Suppressor macrophage (primary cell): ENCODE data around the gene NMNAT2.

Experiments used
- DNase-seq, 4 experiments: peaks; one replicate each; pipeline ENCODE4 v3.0.0-alpha.2; 2020 to 2022

NMNAT2 gene

GRCh38 chr1:183206538-183207122 is 211.6 kb downstream of the NMNAT2 start:
- DNase-seq = no peak

GRCh38 chr1:183205196-183205781 is 212.9 kb downstream of the NMNAT2 start:
- no peak for DNase-seq

GRCh38 chr1:183203094-183203493 is 215.1 kb downstream of the NMNAT2 start:
- DNase-seq = no peak

- DNase-seq = no peak
Measured at GRCh38 chr1:183200451-183200850, 217.7 kb downstream of the NMNAT2 start.

- DNase-seq = no peak
Measured at GRCh38 chr1:183199304-183199703, 218.9 kb downstream of the NMNAT2 start.

DNA sequence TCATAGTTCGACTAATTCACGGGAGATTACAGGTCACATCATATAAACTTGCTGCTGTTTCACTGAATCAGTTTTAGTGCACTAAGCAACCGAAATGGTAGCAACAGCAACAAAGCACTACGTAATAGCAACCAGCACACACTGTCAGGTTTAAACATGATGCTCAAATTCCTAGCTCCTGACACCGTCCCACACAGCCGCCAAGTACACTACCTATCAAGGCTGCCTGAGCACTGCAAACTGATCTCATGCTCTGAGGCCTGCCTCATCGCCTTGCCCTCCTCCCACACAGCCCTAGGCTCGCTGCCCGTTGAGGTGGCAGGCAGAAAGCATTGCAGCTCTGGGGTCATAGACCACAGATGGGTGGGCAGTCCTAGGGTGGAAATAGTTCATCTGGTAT is 219.7 kb downstream of the NMNAT2 start:
- DNase-seq = peak in 1 of 4 experiments; percentile 4
